Right lobe of liver (tissue), 4 donors: Measurements from ENCODE around the gene TFCP2L1.

ENCODE experiments used
- CTCF ChIP-seq, 4 donors: fragments of 200-600 bp in 3 of 4; fragments of 450-650 bp in 1 of 4; IDR thresholded peaks; one replicate each; pipeline versions ENCODE4 v1.5.1 to v1.8.0; 2016 to 2022; ENCODE audit warnings: antibody characterized with exemption in 4 of 4, mild to moderate bottlenecking in 2 of 4
- POLR2A ChIP-seq: fragments of 450-650 bp; IDR thresholded peaks from one replicate; pipeline ENCODE4 v1.6.1; 2017; ENCODE audit warnings: antibody characterized with exemption, mild to moderate bottlenecking
- donor health status: DM: no; HTN: no; CAD: no.
- donor health status: DM: no; HTN: no; CAD: no.
- donor health status: DM: no; HTN: yes; CAD: no.

GRCh38 chr2:121236101-121236640, 48.8 kb downstream of the TFCP2L1 start:
- TF ChIP-seq CTCF (IDR thresholded peaks at IDR 0.05) (no peak), POLR2A (no peak)
